ES-I3 (cell line): ENCODE measurements around the gene DPY19L1.
"Not testable (repeated sequence)": the region's sequence is repeated elsewhere in the genome, so short reads cannot be mapped to it uniquely, and the experiment has no call there.

ENCODE experiments used
- H3K36me3 ChIP-seq: 2 replicates; pipeline ENCODE4 v1.6.1; 2013; ENCODE audit warnings: mild to moderate bottlenecking, low read length, control low read depth, moderate library complexity; ENCODE audit not compliant: insufficient read depth
- H3K4me1 ChIP-seq: 2 replicates; pipeline ENCODE4 v1.6.1; 2013; ENCODE audit warnings: mild to moderate bottlenecking, control low read depth, low read length; ENCODE audit not compliant: insufficient read depth
- H3K9ac ChIP-seq: 2 replicates; pipeline ENCODE4 v1.6.1; 2013; ENCODE audit warnings: low read depth, mild to moderate bottlenecking, low read length, moderate library complexity
- H3K9me3 ChIP-seq: 2 replicates; pipeline ENCODE4 v1.6.1; 2013; ENCODE audit warnings: mild to moderate bottlenecking, low read length, moderate library complexity; ENCODE audit not compliant: control insufficient read depth, insufficient read depth

Gene DPY19L1

DNA sequence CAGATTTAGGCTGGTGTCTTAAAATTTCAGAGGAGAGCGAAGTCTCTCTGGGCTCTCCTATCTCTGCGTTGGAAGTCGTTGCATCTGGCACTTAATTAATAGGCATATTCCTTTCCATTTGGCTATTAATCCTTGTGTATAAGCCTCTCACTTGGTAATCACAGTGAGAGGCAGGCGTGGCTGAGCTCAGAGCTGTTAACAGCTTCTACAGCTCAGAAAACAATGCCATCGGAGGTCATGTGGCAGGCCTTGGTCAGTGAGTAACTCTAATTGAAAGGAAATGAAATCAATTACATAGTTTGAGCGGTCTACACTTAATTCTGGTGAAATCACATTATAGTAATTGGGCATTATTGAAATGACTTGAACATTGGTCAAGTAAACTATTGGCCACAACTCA lies 135.1 kb downstream of the DPY19L1 start:
- peaks cover 12% of the 10 kb centered on the region; the same call in 1 of the 2 replicates for H3K4me1 ChIP-seq
- peaks cover 5% of the 10 kb centered on the region; the same call in 1 of the 2 replicates for H3K9me3 ChIP-seq
- H3K9ac ChIP-seq = no peak overlapping the region
- no peaks in the 10 kb centered on the region for H3K36me3 ChIP-seq

DNA sequence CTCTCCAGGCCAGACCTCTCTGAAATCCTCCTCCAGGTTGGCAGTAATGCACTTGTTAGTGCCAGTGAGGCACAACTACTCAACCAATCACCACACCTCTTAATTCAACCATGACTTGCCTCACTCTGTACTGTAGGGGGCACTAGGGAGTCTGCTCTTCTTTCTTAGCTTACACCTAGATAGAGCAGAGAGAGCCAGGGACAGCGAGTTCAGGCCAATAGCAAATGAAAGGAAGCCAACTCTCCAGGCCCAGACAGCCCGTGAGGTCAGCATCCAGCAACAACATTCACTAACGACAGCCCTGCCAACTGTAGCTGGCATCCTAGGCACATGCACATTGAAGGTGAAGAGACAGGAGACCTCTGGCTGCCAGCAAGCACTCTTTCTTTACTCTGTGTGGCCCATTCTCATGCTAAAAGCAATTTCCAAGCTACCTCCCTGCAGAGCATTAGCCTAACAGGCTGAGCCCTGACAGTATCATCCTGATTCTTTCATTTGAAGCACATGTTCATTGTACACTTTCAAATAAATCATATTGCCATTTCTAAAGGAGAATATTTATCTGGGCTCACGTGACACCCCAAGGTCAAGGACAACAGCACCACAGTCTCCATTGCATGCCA lies 136.3 kb downstream of the DPY19L1 start:
- H3K36me3 ChIP-seq = no peaks in the 10 kb centered on the region
- H3K9ac ChIP-seq = no peak overlapping the region
- peaks cover 11% of the 10 kb centered on the region for H3K9me3 ChIP-seq
- peaks cover 12% of the 10 kb centered on the region; the same call in 1 of the 2 replicates for H3K4me1 ChIP-seq

DNA sequence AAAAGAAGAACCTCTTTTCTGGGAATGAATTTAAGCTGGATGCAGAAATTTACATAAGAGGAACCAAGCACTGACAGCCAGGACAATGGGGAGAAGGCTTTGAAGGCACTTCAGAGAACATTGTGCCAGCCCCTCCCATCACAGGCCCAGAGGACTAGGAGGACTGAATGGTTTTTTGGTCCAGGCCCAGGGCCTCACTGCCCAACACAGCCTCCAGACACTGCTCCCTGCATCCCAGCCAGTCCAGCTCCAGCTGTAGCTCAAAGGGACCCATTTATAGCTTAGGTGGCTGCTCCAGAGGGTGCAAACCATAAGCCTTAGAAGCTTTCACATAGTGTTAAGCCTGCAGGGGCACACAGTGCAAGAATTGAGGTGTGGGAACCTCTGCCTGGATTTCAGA lies 142.1 kb downstream of the DPY19L1 start:
- Histone ChIP-seq H3K9ac (no peak overlapping the region), H3K4me1 (no peaks in the 10 kb centered on the region)

DNA sequence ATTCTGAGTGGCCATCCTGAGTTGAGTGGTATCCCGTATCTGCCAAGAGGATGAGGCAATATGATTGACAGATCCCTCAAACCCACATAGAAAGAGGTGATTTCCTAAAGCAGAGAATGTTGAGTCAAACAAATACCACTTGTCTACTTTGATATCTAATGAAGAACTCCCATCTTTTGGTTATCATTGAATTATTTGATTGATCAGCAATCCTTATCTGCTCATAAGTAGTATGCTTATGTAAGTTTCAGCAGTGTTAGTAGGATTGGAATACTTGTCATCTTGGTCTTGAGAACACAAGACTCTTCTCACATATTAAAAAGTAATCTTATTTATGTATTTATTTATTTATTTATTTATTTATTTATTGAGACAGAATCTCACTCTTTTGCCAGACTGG lies 147.3 kb downstream of the DPY19L1 start:
- peaks cover 12% of the 10 kb centered on the region for H3K9me3 ChIP-seq
- H3K9ac ChIP-seq = no peak overlapping the region
- no peaks in the 10 kb centered on the region for H3K4me1 ChIP-seq
- H3K36me3 ChIP-seq = peaks cover 3% of the 10 kb centered on the region; the same call in 1 of the 2 replicates

More for the DNA sequence above, 142.1 kb downstream of the DPY19L1 start:
- peaks cover 3% of the 10 kb centered on the region; the same call in 1 of the 2 replicates for H3K36me3 ChIP-seq
- H3K9me3 ChIP-seq = peaks cover 30% of the 10 kb centered on the region

DNA sequence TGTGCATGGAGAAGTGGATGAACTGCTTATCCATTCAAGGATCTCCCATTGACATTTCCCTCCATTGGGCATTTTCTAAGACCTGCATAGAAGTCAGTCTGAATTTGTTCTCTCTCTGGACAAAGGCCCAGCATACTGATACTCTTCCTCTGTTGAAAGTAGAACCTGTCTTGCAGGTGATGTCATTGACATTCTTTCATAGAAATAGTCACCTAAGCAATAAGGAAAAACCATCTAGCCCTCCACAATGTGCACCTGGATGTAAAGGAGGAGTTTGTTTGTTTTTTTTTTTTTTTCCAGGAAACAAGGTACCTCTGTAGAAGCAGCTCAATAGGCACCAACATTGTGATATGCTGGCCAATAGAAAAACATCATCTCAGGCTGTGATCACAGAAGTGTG lies 150.4 kb downstream of the DPY19L1 start:
- Histone ChIP-seq H3K9ac (no peak overlapping the region), H3K9me3 (peaks cover 9% of the 10 kb centered on the region; the same call in 1 of the 2 replicates), H3K36me3 (no peaks in the 10 kb centered on the region)

DNA sequence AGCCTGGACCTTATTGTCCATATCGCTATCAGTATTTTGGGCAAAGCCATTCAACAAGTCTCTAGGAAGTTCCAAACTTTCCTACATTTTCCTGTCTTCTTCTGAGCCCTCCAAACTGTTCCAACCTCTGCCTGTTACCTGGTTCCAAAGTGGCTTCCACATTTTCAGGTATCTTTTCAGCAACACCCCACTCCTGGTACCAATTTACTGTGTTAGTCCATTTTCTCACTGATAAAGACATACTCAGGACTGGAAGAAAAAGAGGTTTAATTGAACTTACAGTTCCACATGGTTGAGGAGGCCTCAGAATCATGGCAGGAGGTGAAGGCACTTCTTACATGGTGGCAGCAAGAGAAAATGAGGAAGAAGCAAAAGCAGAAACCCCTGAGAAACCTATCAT lies 153.4 kb downstream of the DPY19L1 start:
- not testable (repeated sequence) for H3K9me3 ChIP-seq, H3K36me3 ChIP-seq, H3K9ac ChIP-seq, H3K4me1 ChIP-seq

More for the DNA sequence above, 150.4 kb downstream of the DPY19L1 start:
- H3K4me1 ChIP-seq = no peaks in the 10 kb centered on the region

DNA sequence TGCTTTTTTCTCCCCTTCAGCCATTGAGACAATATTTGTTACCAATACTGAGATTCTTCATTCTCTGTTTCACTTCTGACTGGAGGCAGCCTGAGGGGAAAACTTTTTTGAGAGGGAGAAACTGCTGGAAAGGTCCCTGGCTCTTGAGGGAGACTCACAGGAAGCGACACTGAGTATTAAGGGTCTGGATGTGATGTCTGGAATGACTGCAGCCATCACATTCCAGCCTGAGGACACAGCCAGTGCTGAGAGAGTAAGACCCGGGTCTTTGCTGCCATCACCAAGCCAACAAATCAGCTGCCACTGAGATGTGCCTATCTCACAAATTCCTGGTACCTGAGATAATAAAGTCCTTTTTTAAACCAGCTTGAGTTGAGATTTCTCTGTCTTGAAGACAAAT lies 157.4 kb downstream of the DPY19L1 start:
- H3K9me3 ChIP-seq = peaks cover 6% of the 10 kb centered on the region; the same call in 1 of the 2 replicates
- no peaks in the 10 kb centered on the region for H3K36me3 ChIP-seq
- H3K9ac ChIP-seq = no peak overlapping the region
- H3K4me1 ChIP-seq = no peaks in the 10 kb centered on the region; the same call in 1 of the 2 replicates

DNA sequence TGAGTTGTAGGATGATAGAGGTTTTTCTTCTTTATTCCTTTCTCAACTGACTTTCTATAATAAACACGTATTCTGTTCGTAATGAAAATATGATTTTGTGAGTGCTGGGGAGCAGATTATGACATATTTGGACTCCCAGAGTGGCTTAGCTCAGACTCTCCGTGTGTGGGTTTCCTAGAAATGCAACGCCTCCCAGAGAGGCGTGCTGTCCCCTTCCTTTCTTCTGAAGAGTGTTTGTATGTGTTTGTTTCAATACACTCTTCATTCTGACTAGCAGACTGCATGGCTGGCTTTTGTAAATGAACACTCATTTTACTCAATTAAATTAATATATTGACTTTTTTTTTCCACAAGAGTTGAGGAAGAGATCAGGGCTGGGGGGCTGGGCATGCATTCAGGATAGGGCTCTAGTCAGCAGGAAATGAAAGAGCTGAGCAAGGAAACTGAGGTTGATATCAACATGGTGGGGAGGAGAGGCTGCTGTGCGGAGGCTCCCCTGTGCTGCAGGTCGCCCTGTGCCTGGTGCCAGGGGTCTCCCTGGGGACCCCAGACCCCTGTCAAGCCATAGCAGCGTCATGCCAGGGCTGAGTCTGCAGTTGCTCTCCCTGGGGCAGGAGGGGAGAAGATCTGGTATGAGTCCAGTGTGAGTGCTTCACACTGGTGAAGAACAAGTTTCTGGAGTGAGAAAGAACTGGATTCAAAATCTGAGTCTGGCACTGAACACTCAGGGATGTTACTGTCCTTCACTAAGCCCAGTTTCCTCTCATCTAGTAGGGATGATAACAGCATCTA lies 158.1 kb downstream of the DPY19L1 start:
- H3K36me3 ChIP-seq, H3K4me1 ChIP-seq, H3K9ac ChIP-seq, H3K9me3 ChIP-seq: not testable (repeated sequence)
